GM18508 (cell line): ENCODE results near the gene LRRFIP1.

Source experiments
- ATAC-seq: cut with Tn5 transposase; IDR thresholded peaks from one replicate; pipeline ENCODE4 v1.9.1; 2021; ENCODE audit warnings: moderate number of reproducible peaks; ENCODE audit not compliant: insufficient read depth, unreplicated experiment

LRRFIP1 gene

GRCh38 chr2:237638176-237638575 is 10.8 kb downstream of the LRRFIP1 start:
- no peak for ATAC-seq

- no peak for ATAC-seq
Observed at GRCh38 chr2:237639052-237639835, 11.9 kb downstream of the LRRFIP1 start.

- ATAC-seq: no peak
Observed at GRCh38 chr2:237639836-237640220, 12.4 kb downstream of the LRRFIP1 start.

- ATAC-seq: no peak
Observed at GRCh38 chr2:237640493-237640998, 13.2 kb downstream of the LRRFIP1 start.

GRCh38 chr2:237642038-237642734 is 14.8 kb downstream of the LRRFIP1 start:
- ATAC-seq: no peak

- no peak for ATAC-seq
Observed at GRCh38 chr2:237643066-237643465, 15.7 kb downstream of the LRRFIP1 start.

GRCh38 chr2:237643582-237644380 is 16.4 kb downstream of the LRRFIP1 start:
- ATAC-seq: no peak

- no peak for ATAC-seq
Observed at GRCh38 chr2:237644381-237644703, 17.0 kb downstream of the LRRFIP1 start.

- no peak for ATAC-seq
Observed at GRCh38 chr2:237645261-237645660, 17.9 kb downstream of the LRRFIP1 start.

GRCh38 chr2:237647176-237648015 is 20.0 kb downstream of the LRRFIP1 start:
- no peak for ATAC-seq

- ATAC-seq: no peak
Observed at GRCh38 chr2:237648016-237648381, 20.6 kb downstream of the LRRFIP1 start.

GRCh38 chr2:237649541-237650454 is 22.4 kb downstream of the LRRFIP1 start:
- ATAC-seq: no peak

GRCh38 chr2:237650455-237650850 is 23.1 kb downstream of the LRRFIP1 start:
- ATAC-seq: no peak

GRCh38 chr2:237651761-237652160 is 24.4 kb downstream of the LRRFIP1 start:
- no peak for ATAC-seq

- no peak for ATAC-seq
Observed at GRCh38 chr2:237652181-237652580, 24.8 kb downstream of the LRRFIP1 start.

- no peak for ATAC-seq
Observed at GRCh38 chr2:237652854-237653253, 25.5 kb downstream of the LRRFIP1 start.

- no peak for ATAC-seq
Observed at GRCh38 chr2:237653776-237654558, 26.6 kb downstream of the LRRFIP1 start.

GRCh38 chr2:237657063-237657462 is 29.7 kb downstream of the LRRFIP1 start:
- ATAC-seq: no peak
